Hematopoietic multipotent progenitor cell treated with erythropoietin and hydrocortisone succinate and interleukin-3 and kit ligand, for 4 days (in vitro differentiated cells): ENCODE data around the gene GPR180.
"Not testable (repeated sequence)": the region's sequence is repeated elsewhere in the genome, so short reads cannot be mapped to it uniquely, and the experiment has no call there.

Experiments
- DNase-seq: peaks from one replicate; pipeline ENCODE4 v3.0.0-alpha.2; 2015

The GPR180 gene

GRCh38 chr13:94598281-94598680 is 3.4 kb upstream of the GPR180 start:
- DNase-seq: no peak

GRCh38 chr13:94599877-94600276 is 1.8 kb upstream of the GPR180 start:
- no peak for DNase-seq

- DNase-seq: no peak
Measured at GRCh38 chr13:94602467-94602866, 810 bp downstream of the GPR180 start.

GRCh38 chr13:94607056-94607455 is 5.4 kb downstream of the GPR180 start:
- peak; percentile 37 for DNase-seq

GRCh38 chr13:94607939-94608338 is 6.3 kb downstream of the GPR180 start:
- DNase-seq: no peak

GRCh38 chr13:94608586-94608985 is 6.9 kb downstream of the GPR180 start:
- no peak for DNase-seq

- no peak for DNase-seq
Measured at GRCh38 chr13:94609196-94609595, 7.5 kb downstream of the GPR180 start.

GRCh38 chr13:94610475-94610874 is 8.8 kb downstream of the GPR180 start:
- DNase-seq: no peak

GRCh38 chr13:94612050-94612449 is 10.4 kb downstream of the GPR180 start:
- no peak for DNase-seq

GRCh38 chr13:94613051-94613450 is 11.4 kb downstream of the GPR180 start:
- no peak for DNase-seq

- peak; percentile 64 for DNase-seq
Measured at GRCh38 chr13:94617389-94618000, 15.8 kb downstream of the GPR180 start.

- peak; percentile 72 for DNase-seq
Measured at GRCh38 chr13:94620286-94620896, 18.7 kb downstream of the GPR180 start.

GRCh38 chr13:94622344-94622743 is 20.7 kb downstream of the GPR180 start:
- DNase-seq: peak; percentile 25

- DNase-seq: no peak
Measured at GRCh38 chr13:94623316-94623715, 21.7 kb downstream of the GPR180 start.

GRCh38 chr13:94630858-94631257 is 29.2 kb downstream of the GPR180 start:
- DNase-seq: no peak

GRCh38 chr13:94632226-94632980 is 30.7 kb downstream of the GPR180 start:
- DNase-seq: no peak

GRCh38 chr13:94636096-94636495 is 34.4 kb downstream of the GPR180 start:
- DNase-seq: not testable (repeated sequence)

GRCh38 chr13:94636942-94637578 is 35.4 kb downstream of the GPR180 start:
- DNase-seq: no peak

GRCh38 chr13:94637677-94638076 is 36.0 kb downstream of the GPR180 start:
- not testable (repeated sequence) for DNase-seq

GRCh38 chr13:94640721-94641120 is 39.1 kb downstream of the GPR180 start:
- DNase-seq: no peak

- no peak for DNase-seq
Measured at GRCh38 chr13:94641409-94641941, 39.8 kb downstream of the GPR180 start.

GRCh38 chr13:94646904-94647303 is 45.2 kb downstream of the GPR180 start:
- no peak for DNase-seq

GRCh38 chr13:94656176-94656575 is 54.5 kb downstream of the GPR180 start:
- DNase-seq: no peak
